ENCODE data around the gene RPL35. TPM values are rescaled to one million over a fixed set of nuclear protein-coding genes. Genes with fewer than 3 reads are reported as not detected.

Gene RPL35
- total and polyA plus RNA-seq, 3 experiments from 2014 or later, result 1,829 to 2,058 (median 2,023) TPM

DNA sequence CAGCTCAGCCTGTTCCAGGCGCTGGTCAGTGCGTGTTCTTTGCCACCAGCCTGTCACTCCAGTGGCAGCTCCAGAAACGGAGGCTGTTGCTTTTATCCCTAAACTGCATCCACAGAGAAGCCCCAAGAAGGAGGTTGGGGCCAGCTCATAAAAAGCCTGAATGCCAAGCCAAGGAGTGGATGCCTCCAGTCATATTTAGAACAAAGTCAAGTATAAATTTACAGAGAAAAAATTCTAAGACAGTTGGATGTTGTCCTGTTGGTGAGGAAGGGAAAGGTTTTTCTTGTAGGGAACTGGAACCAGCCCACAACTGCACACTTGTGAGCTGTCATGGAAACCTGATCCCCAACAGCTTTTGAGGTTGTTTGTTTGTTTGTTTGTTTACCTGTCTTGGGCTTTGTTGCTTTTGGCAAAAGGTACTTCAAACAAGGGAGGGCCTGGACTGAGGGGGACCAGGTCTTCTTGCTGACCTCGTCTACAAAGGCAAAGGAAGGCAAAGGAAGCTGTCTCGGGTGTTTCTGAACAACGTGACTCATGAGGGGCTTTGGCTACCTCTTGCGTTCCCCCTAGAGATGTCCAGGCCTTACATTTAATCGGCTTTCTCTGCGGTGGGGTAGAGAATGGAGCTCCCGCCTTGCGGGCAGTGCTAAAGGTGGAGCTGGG lies 48.1 kb downstream of the RPL35 start:
- CTCF ChIA-PET, result no interaction called here
- Histone ChIP-seq H3K27me3 (ENCODE audit: insufficient read depth, low read length, poor library complexity, severe bottlenecking) (no peaks in the 10 kb centered on the region), H3K27ac (ENCODE audit: low read depth, low read length) (no peak overlapping the region), H3K9me3 (ENCODE audit: low read length) (no peaks in the 10 kb centered on the region), H3K4me1 (ENCODE audit: insufficient read depth, low read length) (no peaks in the 10 kb centered on the region), H3K36me3 (ENCODE audit: insufficient read depth, low read length) (no peaks in the 10 kb centered on the region), H3K4me3 (ENCODE audit: low read length) (no peak overlapping the region)
- no peaks in the 10 kb centered on the region for H3K9me3 Mint-ChIP-seq
- no peak overlapping the region for H3K27ac Mint-ChIP-seq
- H3K4me1 Mint-ChIP-seq, result no peaks in the 10 kb centered on the region
- no peaks in the 10 kb centered on the region for H3K36me3 Mint-ChIP-seq
- H3K4me3 Mint-ChIP-seq, result no peak overlapping the region
- peaks cover 4 to 15% of the 10 kb centered on the region in 2 donors for H3K27me3 Mint-ChIP-seq
- DNase-seq, result no peak
- POLR2A ChIA-PET, result no interaction called here

DNA sequence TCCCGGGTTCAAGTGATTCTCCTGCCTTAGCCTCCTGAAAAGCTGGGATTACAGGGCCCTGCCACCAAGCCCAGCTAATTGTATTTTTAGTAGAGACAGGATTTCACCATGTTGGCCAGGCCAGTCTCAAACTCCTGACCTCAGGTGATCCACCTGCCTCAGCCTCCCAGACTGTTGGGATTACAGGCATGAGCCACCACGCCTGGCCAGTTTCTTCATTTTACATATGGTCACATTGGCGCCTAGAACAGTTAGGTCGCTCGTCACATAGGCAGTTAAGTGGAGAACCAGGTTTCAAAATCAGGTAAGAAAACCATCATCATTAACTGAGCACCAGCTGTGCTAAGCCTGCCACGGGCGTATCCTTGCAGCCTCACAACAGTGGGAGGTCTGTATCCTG lies 48.7 kb downstream of the RPL35 start:
- H3K27me3 ChIP-seq (ENCODE audit: insufficient read depth, low read length, poor library complexity, severe bottlenecking), result no peaks in the 10 kb centered on the region
- ChIA-PET POLR2A (no interaction called here), CTCF (no interaction called here)
- Mint-ChIP-seq H3K36me3 (no peaks in the 10 kb centered on the region), H3K9me3 (no peaks in the 10 kb centered on the region), H3K27me3 (peaks cover 4 to 15% of the 10 kb centered on the region in 2 donors), H3K4me3 (no peak overlapping the region), H3K27ac (no peak overlapping the region), H3K4me1 (no peaks in the 10 kb centered on the region)
- DNase-seq, result no peak
- H3K9me3 ChIP-seq (ENCODE audit: low read length), result no peaks in the 10 kb centered on the region
- no peak overlapping the region for H3K27ac ChIP-seq (ENCODE audit: low read depth, low read length)
- H3K4me3 ChIP-seq (ENCODE audit: low read length), result no peak overlapping the region
- H3K36me3 ChIP-seq (ENCODE audit: insufficient read depth, low read length), result no peaks in the 10 kb centered on the region
- H3K4me1 ChIP-seq (ENCODE audit: insufficient read depth, low read length), result no peaks in the 10 kb centered on the region

DNA sequence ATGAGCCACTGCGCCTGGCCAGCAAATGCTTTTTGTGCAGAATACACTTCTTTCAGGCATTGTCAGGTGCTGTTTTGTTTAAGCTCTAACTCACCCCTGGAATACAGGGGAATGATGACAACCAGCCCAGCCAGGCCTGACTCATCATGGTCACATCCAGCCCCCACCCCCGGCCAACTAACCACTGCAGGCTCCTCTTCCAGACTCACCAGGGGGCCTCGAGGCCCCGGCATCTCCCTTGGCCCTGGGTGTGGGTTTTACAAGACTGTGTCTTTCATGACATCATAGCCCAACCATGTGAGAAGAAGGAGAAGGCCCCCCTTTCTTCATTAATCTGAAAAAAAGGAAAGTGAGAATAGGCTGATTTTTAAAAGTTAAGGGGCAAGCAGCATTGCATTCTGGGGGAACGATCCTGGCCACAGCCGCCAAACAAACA lies 49.3 kb downstream of the RPL35 start:
- ChIA-PET CTCF (no interaction called here), POLR2A (no interaction called here)
- Histone ChIP-seq H3K4me1 (ENCODE audit: insufficient read depth, low read length) (no peaks in the 10 kb centered on the region), H3K36me3 (ENCODE audit: insufficient read depth, low read length) (no peaks in the 10 kb centered on the region), H3K27me3 (ENCODE audit: insufficient read depth, low read length, poor library complexity, severe bottlenecking) (no peaks in the 10 kb centered on the region), H3K27ac (ENCODE audit: low read depth, low read length) (no peak overlapping the region), H3K9me3 (ENCODE audit: low read length) (no peaks in the 10 kb centered on the region), H3K4me3 (ENCODE audit: low read length) (no peak overlapping the region)
- Mint-ChIP-seq H3K4me3 (no peak overlapping the region), H3K27ac (no peak overlapping the region), H3K4me1 (no peaks in the 10 kb centered on the region), H3K9me3 (no peaks in the 10 kb centered on the region), H3K27me3 (peaks cover 6 to 15% of the 10 kb centered on the region in 2 donors), H3K36me3 (no peaks in the 10 kb centered on the region)
- no peak for DNase-seq

DNA sequence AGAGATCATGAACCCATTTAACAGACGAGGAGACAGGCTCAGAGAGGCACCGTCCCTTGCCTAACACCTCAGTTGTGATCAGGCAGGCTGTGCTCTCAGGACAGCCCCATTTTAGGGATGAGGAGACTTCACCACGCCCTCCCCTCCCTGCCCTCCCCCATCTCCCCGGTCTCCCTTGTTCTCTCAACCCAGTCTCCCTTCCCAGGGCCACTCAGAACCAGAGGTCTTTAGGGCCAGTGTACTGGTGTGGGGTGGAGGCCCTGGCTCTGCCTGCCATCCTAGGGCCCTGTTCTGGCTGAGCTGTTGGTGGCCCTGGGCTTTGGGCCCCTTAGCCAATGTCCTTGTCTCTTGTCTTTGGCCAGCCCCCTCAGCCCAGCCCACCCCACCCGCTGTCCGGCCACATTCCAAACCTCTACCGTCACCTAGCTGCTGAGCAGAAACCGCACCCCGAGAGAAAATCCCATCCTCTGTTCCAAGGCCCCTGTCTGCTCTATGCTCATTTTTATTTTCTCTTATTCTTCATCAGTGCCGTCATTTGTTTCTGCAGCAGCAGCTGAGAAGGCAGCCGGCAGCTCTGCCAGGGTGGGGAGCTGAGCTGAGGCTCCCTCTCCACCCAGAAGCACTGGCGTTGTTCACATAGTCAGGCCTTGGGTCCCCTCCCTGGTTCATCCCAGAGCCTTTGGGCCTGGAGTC lies 50.9 kb downstream of the RPL35 start:
- no peaks in the 10 kb centered on the region for H3K4me1 Mint-ChIP-seq
- peaks cover 5 to 10% of the 10 kb centered on the region in 2 donors for H3K27me3 Mint-ChIP-seq
- no peaks in the 10 kb centered on the region for H3K36me3 ChIP-seq (ENCODE audit: insufficient read depth, low read length)
- H3K27ac Mint-ChIP-seq, result peak overlapping the region in 2 of 8 donors; percentile 5 to 24
- ChIA-PET CTCF (no interaction called here), POLR2A (no interaction called here)
- H3K27ac ChIP-seq (ENCODE audit: low read depth, low read length), result no peak overlapping the region
- no peaks in the 10 kb centered on the region for H3K9me3 Mint-ChIP-seq
- H3K36me3 Mint-ChIP-seq, result no peaks in the 10 kb centered on the region
- H3K4me3 Mint-ChIP-seq, result no peak overlapping the region
- no peak overlapping the region for H3K4me3 ChIP-seq (ENCODE audit: low read length)
- DNase-seq, result no peak
- no peaks in the 10 kb centered on the region for H3K4me1 ChIP-seq (ENCODE audit: insufficient read depth, low read length)
- no peaks in the 10 kb centered on the region for H3K9me3 ChIP-seq (ENCODE audit: low read length)
- no peaks in the 10 kb centered on the region for H3K27me3 ChIP-seq (ENCODE audit: insufficient read depth, low read length, poor library complexity, severe bottlenecking)

DNA sequence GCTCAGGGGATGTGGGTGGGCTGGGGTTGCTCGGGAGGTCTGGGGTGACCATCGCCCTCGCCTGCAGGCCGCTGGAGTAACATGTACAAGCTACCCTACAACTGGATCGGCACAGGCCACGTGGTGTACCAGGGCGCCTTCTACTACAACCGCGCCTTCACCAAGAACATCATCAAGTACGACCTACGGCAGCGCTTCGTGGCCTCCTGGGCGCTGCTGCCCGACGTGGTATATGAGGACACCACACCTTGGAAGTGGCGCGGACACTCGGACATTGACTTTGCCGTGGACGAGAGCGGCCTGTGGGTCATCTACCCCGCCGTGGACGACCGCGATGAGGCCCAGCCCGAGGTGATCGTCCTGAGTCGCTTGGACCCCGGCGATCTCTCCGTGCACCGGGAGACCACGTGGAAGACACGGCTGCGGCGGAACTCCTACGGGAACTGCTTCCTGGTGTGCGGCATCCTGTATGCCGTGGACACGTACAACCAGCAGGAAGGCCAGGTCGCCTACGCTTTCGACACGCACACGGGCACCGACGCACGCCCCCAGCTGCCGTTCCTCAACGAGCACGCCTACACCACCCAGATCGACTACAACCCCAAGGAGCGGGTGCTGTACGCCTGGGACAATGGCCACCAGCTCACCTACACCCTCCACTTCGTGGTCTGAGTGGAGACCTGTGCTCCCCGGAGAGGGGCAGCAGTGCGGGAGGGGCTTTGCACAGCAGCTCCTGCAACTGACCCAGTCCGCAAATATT lies 51.8 kb downstream of the RPL35 start:
- H3K36me3 ChIP-seq (ENCODE audit: insufficient read depth, low read length), result no peaks in the 10 kb centered on the region
- no peaks in the 10 kb centered on the region for H3K4me1 Mint-ChIP-seq
- H3K27me3 Mint-ChIP-seq, result peaks cover 2 to 10% of the 10 kb centered on the region in 2 donors
- no peak overlapping the region for H3K4me3 ChIP-seq (ENCODE audit: low read length)
- no peak overlapping the region for H3K27ac Mint-ChIP-seq
- H3K4me1 ChIP-seq (ENCODE audit: insufficient read depth, low read length), result no peaks in the 10 kb centered on the region
- DNase-seq, result no peak
- H3K36me3 Mint-ChIP-seq, result no peaks in the 10 kb centered on the region
- H3K4me3 Mint-ChIP-seq, result no peak overlapping the region
- POLR2A ChIA-PET, result no interaction called here
- no peak overlapping the region for H3K27ac ChIP-seq (ENCODE audit: low read depth, low read length)
- no peaks in the 10 kb centered on the region for H3K9me3 Mint-ChIP-seq
- no peaks in the 10 kb centered on the region for H3K27me3 ChIP-seq (ENCODE audit: insufficient read depth, low read length, poor library complexity, severe bottlenecking)
- H3K9me3 ChIP-seq (ENCODE audit: low read length), result no peaks in the 10 kb centered on the region
- CTCF ChIA-PET, result no interaction called here

DNA sequence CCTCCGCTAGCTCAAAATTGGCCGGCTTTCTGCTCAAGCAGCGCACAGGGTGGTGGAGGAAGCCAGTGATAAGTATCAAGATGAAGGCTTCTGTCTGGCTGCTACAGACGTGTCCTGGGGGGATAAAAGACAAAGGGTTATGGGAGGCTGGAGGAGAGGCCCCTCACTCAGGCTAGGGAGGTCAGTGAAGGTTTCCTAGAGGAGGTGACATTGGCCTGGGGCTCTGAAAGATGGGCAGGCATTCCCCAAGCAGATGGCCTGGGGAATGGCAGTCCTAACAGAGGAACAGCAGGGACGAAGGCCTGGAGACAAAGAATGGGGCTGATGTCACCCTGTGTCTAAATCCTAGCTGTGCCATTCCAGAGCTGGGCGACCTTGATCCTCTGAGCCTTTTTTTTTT lies 52.5 kb downstream of the RPL35 start:
- no peak overlapping the region for H3K4me3 Mint-ChIP-seq
- no peaks in the 10 kb centered on the region for H3K27me3 ChIP-seq (ENCODE audit: insufficient read depth, low read length, poor library complexity, severe bottlenecking)
- H3K4me1 Mint-ChIP-seq, result no peaks in the 10 kb centered on the region
- no peak overlapping the region for H3K27ac ChIP-seq (ENCODE audit: low read depth, low read length)
- no peak for DNase-seq
- ChIA-PET POLR2A (no interaction called here), CTCF (no interaction called here)
- no peaks in the 10 kb centered on the region for H3K4me1 ChIP-seq (ENCODE audit: insufficient read depth, low read length)
- peaks cover 2 to 10% of the 10 kb centered on the region in 2 donors for H3K27me3 Mint-ChIP-seq
- H3K27ac Mint-ChIP-seq, result no peak overlapping the region
- H3K4me3 ChIP-seq (ENCODE audit: low read length), result no peak overlapping the region
- H3K36me3 Mint-ChIP-seq, result no peaks in the 10 kb centered on the region
- H3K9me3 Mint-ChIP-seq, result no peaks in the 10 kb centered on the region
- H3K9me3 ChIP-seq (ENCODE audit: low read length), result no peaks in the 10 kb centered on the region
- H3K36me3 ChIP-seq (ENCODE audit: insufficient read depth, low read length), result no peaks in the 10 kb centered on the region

DNA sequence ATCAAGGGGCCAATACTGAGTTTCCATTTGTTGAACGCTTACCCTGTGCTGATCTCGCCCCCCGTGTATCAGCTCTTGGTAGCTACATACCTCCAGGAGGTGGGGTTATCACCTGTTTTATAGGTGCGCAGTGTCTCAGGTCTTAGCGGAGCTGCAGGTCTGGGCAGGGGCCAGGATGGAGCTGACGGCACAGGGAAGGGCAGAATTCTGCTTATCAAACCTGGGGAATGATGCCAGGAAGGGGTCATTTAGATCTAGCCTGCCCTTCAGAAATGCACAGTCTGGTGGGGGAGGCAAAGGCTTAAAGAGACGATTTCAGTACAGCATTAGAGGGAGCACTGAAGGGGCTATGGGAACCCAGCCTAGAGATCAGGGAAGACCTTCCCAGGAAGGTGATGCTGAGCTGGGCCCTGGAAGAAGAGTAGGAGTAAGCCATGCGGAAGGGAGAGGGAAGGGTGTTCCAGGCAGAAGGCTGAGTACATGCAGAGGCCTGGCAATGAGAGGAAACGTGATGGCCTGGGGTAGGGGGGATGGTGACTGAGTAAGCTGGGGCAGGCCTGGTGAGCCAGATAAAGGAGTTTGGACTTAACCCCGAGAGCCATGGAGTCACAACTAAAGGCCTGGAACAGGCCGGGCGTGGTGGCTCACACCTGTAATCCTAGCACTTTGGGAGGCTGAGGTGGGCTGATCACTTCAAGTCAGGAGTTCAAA lies 53.4 kb downstream of the RPL35 start:
- H3K27ac ChIP-seq (ENCODE audit: low read depth, low read length), result no peak overlapping the region
- DNase-seq, result no peak
- ChIA-PET POLR2A (no interaction called here), CTCF (no interaction called here)
- H3K4me1 Mint-ChIP-seq, result no peaks in the 10 kb centered on the region
- H3K27ac Mint-ChIP-seq, result peak overlapping the region in 1 of 8 donors; percentile 33
- no peaks in the 10 kb centered on the region for H3K27me3 ChIP-seq (ENCODE audit: insufficient read depth, low read length, poor library complexity, severe bottlenecking)
- H3K36me3 ChIP-seq (ENCODE audit: insufficient read depth, low read length), result no peaks in the 10 kb centered on the region
- H3K4me3 Mint-ChIP-seq, result no peak overlapping the region
- H3K36me3 Mint-ChIP-seq, result no peaks in the 10 kb centered on the region
- no peaks in the 10 kb centered on the region for H3K9me3 ChIP-seq (ENCODE audit: low read length)
- no peaks in the 10 kb centered on the region for H3K4me1 ChIP-seq (ENCODE audit: insufficient read depth, low read length)
- no peak overlapping the region for H3K4me3 ChIP-seq (ENCODE audit: low read length)
- H3K27me3 Mint-ChIP-seq, result peaks cover 2 to 10% of the 10 kb centered on the region in 2 donors
- no peaks in the 10 kb centered on the region for H3K9me3 Mint-ChIP-seq

Measured in CD8-positive, alpha-beta memory T cell (primary cell).